ENCODE measurements around the gene SERPINB6.
A peak's percentile ranks its signal among the peaks of the same experiment; 100 is the strongest.

Gene SERPINB6

GRCh38 chr6:2970034-2970685 lies 1.2 kb downstream of the SERPINB6 start:
- H3K36me3 ChIP-seq (ENCODE audit: control insufficient read depth, insufficient read depth, low read length): no peaks in the 10 kb centered on the region
- H3K9ac ChIP-seq (ENCODE audit: low read length): no peak overlapping the region
- peak overlapping the region; percentile 97 for H3K27ac ChIP-seq (ENCODE audit: low read depth, low read length)
- H3K4me3 ChIP-seq (ENCODE audit: low read length): peak overlapping the region; percentile 73
- peaks cover 8% of the 10 kb centered on the region for H3K4me1 ChIP-seq (ENCODE audit: control insufficient read depth, insufficient read depth, low read length)
- H3K27me3 ChIP-seq (ENCODE audit: control insufficient read depth, insufficient read depth, low read length): no peaks in the 10 kb centered on the region

- H3K27ac ChIP-seq (ENCODE audit: low read depth, low read length): no peak overlapping the region
- H3K4me3 ChIP-seq (ENCODE audit: low read length): no peak overlapping the region
- no peaks in the 10 kb centered on the region for H3K27me3 ChIP-seq (ENCODE audit: control insufficient read depth, insufficient read depth, low read length)
- H3K36me3 ChIP-seq (ENCODE audit: control insufficient read depth, insufficient read depth, low read length): no peaks in the 10 kb centered on the region
- H3K9ac ChIP-seq (ENCODE audit: low read length): no peak overlapping the region
- H3K4me1 ChIP-seq (ENCODE audit: control insufficient read depth, insufficient read depth, low read length): peaks cover 8% of the 10 kb centered on the region
These were observed 1.8 kb downstream of the SERPINB6 start for GRCh38 chr6:2969549-2969948.

GRCh38 chr6:2968600-2969135 lies 2.7 kb downstream of the SERPINB6 start:
- Histone ChIP-seq H3K4me1 (ENCODE audit: control insufficient read depth, insufficient read depth, low read length) (peaks cover 8% of the 10 kb centered on the region), H3K4me3 (ENCODE audit: low read length) (no peak overlapping the region), H3K9ac (ENCODE audit: low read length) (no peak overlapping the region), H3K27me3 (ENCODE audit: control insufficient read depth, insufficient read depth, low read length) (no peaks in the 10 kb centered on the region), H3K36me3 (ENCODE audit: control insufficient read depth, insufficient read depth, low read length) (no peaks in the 10 kb centered on the region), H3K27ac (ENCODE audit: low read depth, low read length) (no peak overlapping the region)

GRCh38 chr6:2967936-2968335 lies 3.4 kb downstream of the SERPINB6 start:
- no peak overlapping the region for H3K4me3 ChIP-seq (ENCODE audit: low read length)
- H3K9ac ChIP-seq (ENCODE audit: low read length): no peak overlapping the region
- H3K36me3 ChIP-seq (ENCODE audit: control insufficient read depth, insufficient read depth, low read length): no peaks in the 10 kb centered on the region
- H3K27me3 ChIP-seq (ENCODE audit: control insufficient read depth, insufficient read depth, low read length): no peaks in the 10 kb centered on the region
- H3K27ac ChIP-seq (ENCODE audit: low read depth, low read length): no peak overlapping the region
- peaks cover 8% of the 10 kb centered on the region for H3K4me1 ChIP-seq (ENCODE audit: control insufficient read depth, insufficient read depth, low read length)

GRCh38 chr6:2966347-2966746 lies 5.0 kb downstream of the SERPINB6 start:
- peaks cover 11% of the 10 kb centered on the region for H3K4me1 ChIP-seq (ENCODE audit: control insufficient read depth, insufficient read depth, low read length)
- H3K27me3 ChIP-seq (ENCODE audit: control insufficient read depth, insufficient read depth, low read length): no peaks in the 10 kb centered on the region
- no peak overlapping the region for H3K27ac ChIP-seq (ENCODE audit: low read depth, low read length)
- H3K4me3 ChIP-seq (ENCODE audit: low read length): no peak overlapping the region
- no peaks in the 10 kb centered on the region for H3K36me3 ChIP-seq (ENCODE audit: control insufficient read depth, insufficient read depth, low read length)
- no peak overlapping the region for H3K9ac ChIP-seq (ENCODE audit: low read length)

- no peaks in the 10 kb centered on the region for H3K36me3 ChIP-seq (ENCODE audit: control insufficient read depth, insufficient read depth, low read length)
- H3K27me3 ChIP-seq (ENCODE audit: control insufficient read depth, insufficient read depth, low read length): no peaks in the 10 kb centered on the region
- H3K4me3 ChIP-seq (ENCODE audit: low read length): no peak overlapping the region
- peaks cover 8% of the 10 kb centered on the region for H3K4me1 ChIP-seq (ENCODE audit: control insufficient read depth, insufficient read depth, low read length)
- H3K9ac ChIP-seq (ENCODE audit: low read length): no peak overlapping the region
- H3K27ac ChIP-seq (ENCODE audit: low read depth, low read length): no peak overlapping the region
These were observed 6.4 kb downstream of the SERPINB6 start for GRCh38 chr6:2964793-2965505.

- Histone ChIP-seq H3K27me3 (ENCODE audit: control insufficient read depth, insufficient read depth, low read length) (no peaks in the 10 kb centered on the region), H3K4me1 (ENCODE audit: control insufficient read depth, insufficient read depth, low read length) (peaks cover 5% of the 10 kb centered on the region), H3K27ac (ENCODE audit: low read depth, low read length) (no peak overlapping the region), H3K36me3 (ENCODE audit: control insufficient read depth, insufficient read depth, low read length) (no peaks in the 10 kb centered on the region), H3K9ac (ENCODE audit: low read length) (no peak overlapping the region), H3K4me3 (ENCODE audit: low read length) (no peak overlapping the region)
These were observed 7.6 kb downstream of the SERPINB6 start for GRCh38 chr6:2963756-2964155.

GRCh38 chr6:2962636-2963035 lies 8.7 kb downstream of the SERPINB6 start:
- no peaks in the 10 kb centered on the region for H3K27me3 ChIP-seq (ENCODE audit: control insufficient read depth, insufficient read depth, low read length)
- no peak overlapping the region for H3K9ac ChIP-seq (ENCODE audit: low read length)
- peak overlapping the region; percentile 14 for H3K27ac ChIP-seq (ENCODE audit: low read depth, low read length)
- peaks cover 7% of the 10 kb centered on the region for H3K4me1 ChIP-seq (ENCODE audit: control insufficient read depth, insufficient read depth, low read length)
- no peak overlapping the region for H3K4me3 ChIP-seq (ENCODE audit: low read length)
- peaks cover 3% of the 10 kb centered on the region for H3K36me3 ChIP-seq (ENCODE audit: control insufficient read depth, insufficient read depth, low read length)

GRCh38 chr6:2962004-2962403 lies 9.4 kb downstream of the SERPINB6 start:
- Histone ChIP-seq H3K27ac (ENCODE audit: low read depth, low read length) (no peak overlapping the region), H3K9ac (ENCODE audit: low read length) (no peak overlapping the region), H3K27me3 (ENCODE audit: control insufficient read depth, insufficient read depth, low read length) (no peaks in the 10 kb centered on the region), H3K36me3 (ENCODE audit: control insufficient read depth, insufficient read depth, low read length) (peaks cover 3% of the 10 kb centered on the region), H3K4me1 (ENCODE audit: control insufficient read depth, insufficient read depth, low read length) (peaks cover 7% of the 10 kb centered on the region), H3K4me3 (ENCODE audit: low read length) (no peak overlapping the region)

GRCh38 chr6:2961506-2961905 lies 9.9 kb downstream of the SERPINB6 start:
- Histone ChIP-seq H3K4me1 (ENCODE audit: control insufficient read depth, insufficient read depth, low read length) (peaks cover 7% of the 10 kb centered on the region), H3K9ac (ENCODE audit: low read length) (no peak overlapping the region), H3K36me3 (ENCODE audit: control insufficient read depth, insufficient read depth, low read length) (peaks cover 3% of the 10 kb centered on the region), H3K27me3 (ENCODE audit: control insufficient read depth, insufficient read depth, low read length) (no peaks in the 10 kb centered on the region), H3K4me3 (ENCODE audit: low read length) (no peak overlapping the region), H3K27ac (ENCODE audit: low read depth, low read length) (no peak overlapping the region)

- Histone ChIP-seq H3K27ac (ENCODE audit: low read depth, low read length) (no peak overlapping the region), H3K9ac (ENCODE audit: low read length) (no peak overlapping the region), H3K4me1 (ENCODE audit: control insufficient read depth, insufficient read depth, low read length) (peaks cover 7% of the 10 kb centered on the region), H3K36me3 (ENCODE audit: control insufficient read depth, insufficient read depth, low read length) (peaks cover 3% of the 10 kb centered on the region), H3K4me3 (ENCODE audit: low read length) (no peak overlapping the region), H3K27me3 (ENCODE audit: control insufficient read depth, insufficient read depth, low read length) (no peaks in the 10 kb centered on the region)
These were observed 10.4 kb downstream of the SERPINB6 start for GRCh38 chr6:2960935-2961334.

GRCh38 chr6:2959909-2960719 lies 11.3 kb downstream of the SERPINB6 start:
- Histone ChIP-seq H3K4me3 (ENCODE audit: low read length) (no peak overlapping the region), H3K27ac (ENCODE audit: low read depth, low read length) (no peak overlapping the region), H3K36me3 (ENCODE audit: control insufficient read depth, insufficient read depth, low read length) (peaks cover 3% of the 10 kb centered on the region), H3K9ac (ENCODE audit: low read length) (no peak overlapping the region), H3K4me1 (ENCODE audit: control insufficient read depth, insufficient read depth, low read length) (peaks cover 7% of the 10 kb centered on the region), H3K27me3 (ENCODE audit: control insufficient read depth, insufficient read depth, low read length) (no peaks in the 10 kb centered on the region)
